MM.1S (cell line): Measurements from ENCODE around the gene C13orf42.

Experiments
- EZH2 ChIP-seq: fragments of 300-600 bp; sonication (generic); optimal IDR thresholded peaks from 2 replicates; pipeline ENCODE3; 2017; ENCODE audit warnings: low read depth, mild to moderate bottlenecking, antibody characterized with exemption, low read length, mixed read lengths
- TF ChIP-seq, protein P1 (sequence below): fragments of 300-600 bp; sonication (generic); IDR thresholded peaks from 2 replicates; pipeline ENCODE4 v1.5.1; 2016; ENCODE audit warnings: antibody characterized with exemption, low read length, mixed read lengths

DNA sequence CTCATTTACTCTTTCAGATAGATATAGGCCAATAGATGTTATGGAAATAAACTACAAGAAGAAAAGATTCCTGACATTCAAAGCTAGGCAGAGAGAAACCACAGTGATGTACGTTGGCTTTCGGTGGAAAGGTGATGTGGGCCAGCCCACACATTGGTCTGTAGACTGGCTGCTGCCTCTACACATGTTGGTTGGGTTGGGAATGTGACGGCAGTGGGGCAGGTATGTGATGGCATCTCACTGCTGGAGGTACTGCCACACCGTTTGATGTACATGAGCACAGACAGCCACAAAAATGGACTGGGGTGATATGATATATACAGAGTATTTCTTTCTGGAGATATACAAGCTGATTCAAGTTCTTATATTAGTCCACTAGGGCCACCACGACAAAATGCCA is 69.4 kb downstream of the C13orf42 start:
- TF ChIP-seq, protein P1, sequence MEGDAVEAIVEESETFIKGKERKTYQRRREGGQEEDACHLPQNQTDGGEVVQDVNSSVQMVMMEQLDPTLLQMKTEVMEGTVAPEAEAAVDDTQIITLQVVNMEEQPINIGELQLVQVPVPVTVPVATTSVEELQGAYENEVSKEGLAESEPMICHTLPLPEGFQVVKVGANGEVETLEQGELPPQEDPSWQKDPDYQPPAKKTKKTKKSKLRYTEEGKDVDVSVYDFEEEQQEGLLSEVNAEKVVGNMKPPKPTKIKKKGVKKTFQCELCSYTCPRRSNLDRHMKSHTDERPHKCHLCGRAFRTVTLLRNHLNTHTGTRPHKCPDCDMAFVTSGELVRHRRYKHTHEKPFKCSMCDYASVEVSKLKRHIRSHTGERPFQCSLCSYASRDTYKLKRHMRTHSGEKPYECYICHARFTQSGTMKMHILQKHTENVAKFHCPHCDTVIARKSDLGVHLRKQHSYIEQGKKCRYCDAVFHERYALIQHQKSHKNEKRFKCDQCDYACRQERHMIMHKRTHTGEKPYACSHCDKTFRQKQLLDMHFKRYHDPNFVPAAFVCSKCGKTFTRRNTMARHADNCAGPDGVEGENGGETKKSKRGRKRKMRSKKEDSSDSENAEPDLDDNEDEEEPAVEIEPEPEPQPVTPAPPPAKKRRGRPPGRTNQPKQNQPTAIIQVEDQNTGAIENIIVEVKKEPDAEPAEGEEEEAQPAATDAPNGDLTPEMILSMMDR: no peak
- TF ChIP-seq EZH2: no peak
